GM12878 (cell line): ENCODE results near the gene DEFB131B. TPM values are rescaled to one million over a fixed set of nuclear protein-coding genes. Genes with fewer than 3 reads are reported as not detected.
"Not testable (repeated sequence)": the region's sequence is repeated elsewhere in the genome, so short reads cannot be mapped to it uniquely, and the experiment has no call there.

Experiments
- ATAC-seq: fragments of 200-7000 bp; cut with Tn5 transposase; 3 replicates; pipeline ENCODE4 v1.9.1; 2020; ENCODE audit warnings: mild to moderate bottlenecking, moderate library complexity
- BruUV-seq: library from RNA; stranded (reverse); fragments of 400-500 nt; replicated peaks from 2 replicates; lab custom pipeline; 2021; lab: Mats Ljungman, UMichigan
- CTCF ChIA-PET: fragments of 300-600 bp; sonication (Branson Sonifier 250); formaldehyde crosslinking; extraction: SDS; loops from one replicate; lab custom pipeline; 2021; ENCODE audit warnings: inconsistent platforms; lab: Yijun Ruan, JAX
- POLR2A ChIA-PET: fragments of 350-600 bp; formaldehyde crosslinking; extraction: SDS; loops from one replicate; lab custom pipeline; 2021; ENCODE audit warnings: inconsistent platforms; lab: Charles Lee
- RAD21 ChIA-PET: fragments of 300-600 bp; sonication (Branson Sonifier 250); formaldehyde crosslinking; loops from one replicate; lab custom pipeline; 2023; ENCODE audit warnings: antibody characterized with exemption; ENCODE audit not compliant: unreplicated experiment; lab: Charles Lee
- SMC1A ChIA-PET: fragments of 300-600 bp; sonication (Branson Sonifier 250); formaldehyde crosslinking; loops from one replicate; lab custom pipeline; 2023; ENCODE audit not compliant: unreplicated experiment, uncharacterized antibody; lab: Charles Lee
- DNase-seq: peaks from one replicate; pipeline ENCODE4 v3.0.0-alpha.2; 2011; ENCODE audit warnings: low read depth, low spot score
- FAIRE-seq: peaks from 3 replicates; lab custom pipeline; 2011; peaks lifted over from hg19 to GRCh38; lab: Jason Lieb, UNC
- H2AFZ ChIP-seq: 2 replicates; pipeline ENCODE4 v1.6.0; 2011; ENCODE audit warnings: low read depth, low read length, control low read depth; ENCODE audit not compliant: control insufficient read depth
- H3K27ac ChIP-seq: 2 replicates; pipeline ENCODE4 v1.5.1; 2011; ENCODE audit warnings: control low read depth; ENCODE audit not compliant: control insufficient read depth, insufficient read depth
- H3K27me3 ChIP-seq, 2 experiments: replicated peaks in 1 of 2; 2 replicates each; pipeline versions ENCODE4 v1.6.0 to v1.6.1; 2011; ENCODE audit warnings: low read length in 1 of 2; ENCODE audit not compliant: control insufficient read depth in 2 of 2, insufficient read depth in 2 of 2
- H3K36me3 ChIP-seq, 2 experiments: 2 replicates each; pipeline ENCODE4 v1.5.1; 2011; ENCODE audit warnings: low read length in 1 of 2; ENCODE audit not compliant: control insufficient read depth in 2 of 2, insufficient read depth in 2 of 2
- H3K4me1 ChIP-seq: 2 replicates; pipeline ENCODE4 v1.6.1; 2011; ENCODE audit warnings: mild to moderate bottlenecking, low read length, moderate library complexity, mixed read lengths; ENCODE audit not compliant: control insufficient read depth, insufficient read depth
- H3K4me2 ChIP-seq: 2 replicates; pipeline ENCODE4 v1.6.0; 2011; ENCODE audit warnings: control low read depth; ENCODE audit not compliant: control insufficient read depth, insufficient read depth
- H3K4me3 ChIP-seq: fragments of 200-600 bp; sonication (generic); 2 replicates; pipeline ENCODE4 v1.5.1; 2016
- H3K79me2 ChIP-seq: 2 replicates; pipeline ENCODE4 v1.6.0; 2011; ENCODE audit warnings: low read length; ENCODE audit not compliant: control insufficient read depth, insufficient read depth
- H3K9ac ChIP-seq: 2 replicates; pipeline ENCODE4 v1.8.0; 2011; ENCODE audit warnings: low read length, control low read depth, mixed read lengths; ENCODE audit not compliant: control insufficient read depth, insufficient read depth
- H3K9me3 ChIP-seq: replicated peaks from 3 replicates; pipeline ENCODE4 v1.5.1; 2011; ENCODE audit warnings: mild to moderate bottlenecking, low read length; ENCODE audit not compliant: control insufficient read depth, insufficient read depth
- H4K20me1 ChIP-seq: 2 replicates; pipeline ENCODE4 v1.6.0; 2011; ENCODE audit not compliant: control insufficient read depth, insufficient read depth
- CHD2 ChIP-seq: IDR thresholded peaks from 2 replicates; pipeline ENCODE4 v1.6.1; 2011; ENCODE audit warnings: low read depth, low read length, improper control_type of control experiment, borderline replicate concordance
- HCFC1 ChIP-seq: fragments of 150-350 bp; IDR thresholded peaks from 2 replicates; pipeline ENCODE4 v1.6.1; 2014; ENCODE audit warnings: low read length
- IKZF1 ChIP-seq: fragments of 450-650 bp; conservative IDR thresholded peaks from 2 replicates; pipeline ENCODE4 v1.6.1; 2017; ENCODE audit warnings: antibody characterized with exemption, mild to moderate bottlenecking
- KAT2A ChIP-seq: conservative IDR thresholded peaks from 2 replicates; pipeline ENCODE4 v1.6.1; 2011; ENCODE audit warnings: low read depth, low read length; ENCODE audit not compliant: control insufficient read depth
- NFXL1 ChIP-seq: fragments of 450-650 bp; IDR thresholded peaks from 2 replicates; pipeline ENCODE4 v1.6.1; 2017; ENCODE audit warnings: antibody characterized with exemption, mild to moderate bottlenecking, borderline replicate concordance
- NFYB ChIP-seq: IDR thresholded peaks from 2 replicates; pipeline ENCODE4 v1.6.1; 2011; ENCODE audit warnings: low read depth, mild to moderate bottlenecking, low read length, improper control_type of control experiment, moderate library complexity; ENCODE audit not compliant: insufficient read depth
- RBBP5 ChIP-seq: fragments of 200-600 bp; sonication (generic); conservative IDR thresholded peaks from 2 replicates; pipeline ENCODE4 v1.6.1; 2016
- RELA ChIP-seq: fragments of 450-650 bp; IDR thresholded peaks from 2 replicates; pipeline ENCODE4 v1.8.0; 2014; ENCODE audit warnings: borderline replicate concordance; ENCODE audit not compliant: partially characterized antibody
- RFX5 ChIP-seq: IDR thresholded peaks from 2 replicates; pipeline ENCODE4 v1.6.1; 2011; ENCODE audit warnings: low read depth, low read length, improper control_type of control experiment
- SMAD5 ChIP-seq: IDR thresholded peaks from 2 replicates; pipeline ENCODE4 v1.6.1; 2016; ENCODE audit warnings: antibody characterized with exemption, low read depth
- ZNF384 ChIP-seq: IDR thresholded peaks from 2 replicates; pipeline ENCODE4 v1.6.1; 2012; ENCODE audit warnings: low read depth, mild to moderate bottlenecking, low read length, improper control_type of control experiment, borderline replicate concordance
- WGBS: methylation state at CpG from one replicate; pipeline ENCODE4 v1.1.6; 2016; ENCODE audit warnings: low lambda C conversion rate; ENCODE audit not compliant: insufficient replicate concordance, insufficient coverage; ENCODE audit errors: missing lambda C conversion rate; 5-methylcytosine and 5-hydroxymethylcytosine counted together
- in situ Hi-C: fragments of 300-500 bp; cut with MboI; formaldehyde crosslinking; loops from 9 replicates; pipeline ENCODE4 v1.14.3; 2018; ENCODE audit warnings: mixed read lengths
- intact Hi-C: fragments of 100-400 bp; cut with micrococcal nuclease; formaldehyde crosslinking; loops from one replicate; pipeline ENCODE4 v1.14.2; 2022; ENCODE audit not compliant: unreplicated experiment
- polyA plus RNA-seq, 11 experiments: library from polyadenylated mRNA; depleted of rRNA in 4 of 11; unstranded in 6 of 11; stranded (reverse) in 5 of 11; fragments of >200 nt; fragmentation: Nextera tagmentation in 4 of 11; fragmentation: Illumina TruSeq in 1 of 11; extraction: Ambion mirVana in 4 of 11; extraction: Trizol in 1 of 11; gene quantifications; 1 replicate in 1 of 11; 2 replicates in 10 of 11; pipeline versions ENCODE4 v1.2.1 to v1.2.3, GENCODE V29; 2011 to 2016; ENCODE audit warnings: inconsistent platforms in 2 of 11, missing spikeins in 2 of 11, low read depth in 1 of 11
- total RNA-seq, 4 experiments: library from RNA; depleted of rRNA in 3 of 4; stranded (reverse); fragments of >200 nt in 3 of 4; fragmentation: Illumina TruSeq in 1 of 4; extraction: Trizol in 1 of 4; gene quantifications; 2 replicates each; pipeline versions ENCODE4 v1.2.1 to v1.2.3, GENCODE V29; 2013 to 2021
- TF ChIP-seq, protein P1 (sequence below): IDR thresholded peaks from 2 replicates; pipeline ENCODE4 v1.6.1; 2011; ENCODE audit warnings: low read depth, low read length, improper control_type of control experiment, borderline replicate concordance
- TF ChIP-seq, protein P2 (sequence below): IDR thresholded peaks from 2 replicates; pipeline ENCODE4 v1.6.1; 2012; ENCODE audit warnings: low read depth, low read length, improper control_type of control experiment
- TF ChIP-seq, protein P3 (sequence below): fragments of 450-650 bp; formaldehyde crosslinking; IDR thresholded peaks from 2 replicates; pipeline ENCODE4 v1.5.0; 2022; ENCODE audit warnings: mild to moderate bottlenecking, missing genetic modification characterization

Gene DEFB131B
- total and polyA plus RNA-seq, 10 of the 15 experiments (the other 5 are each of a cell fraction or from before 2014, with no cell fraction given): not detected

DNA sequence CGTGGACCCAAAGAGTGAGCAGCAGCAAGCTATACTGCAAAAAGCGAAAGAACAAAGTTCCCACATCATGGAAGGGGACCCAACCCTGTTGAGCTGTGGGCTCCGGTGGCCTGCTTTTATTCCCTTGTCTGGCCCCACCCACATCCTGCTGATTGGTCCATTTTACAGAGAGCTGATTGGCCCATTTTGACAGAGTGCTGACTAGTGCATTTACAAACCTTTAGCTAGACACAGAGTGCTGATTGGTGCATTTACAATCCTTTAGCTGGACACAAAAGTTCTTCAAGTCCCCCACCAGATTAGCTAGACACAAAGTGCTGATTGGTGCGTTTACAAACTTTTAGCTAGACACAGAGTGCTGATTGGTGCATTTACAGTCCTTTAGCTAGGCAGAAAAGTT, 34.9 kb upstream of the DEFB131B start:
- H3K4me3 ChIP-seq, in situ Hi-C loops, BruUV-seq, intact Hi-C loops, FAIRE-seq, H3K4me1 ChIP-seq, RAD21 ChIA-PET, H2AFZ ChIP-seq, H3K27ac ChIP-seq, DNase-seq, CTCF ChIA-PET, H3K9ac ChIP-seq, H3K27me3 ChIP-seq, H3K4me2 ChIP-seq, ATAC-seq, H3K79me2 ChIP-seq, SMC1A ChIA-PET, POLR2A ChIA-PET, H3K36me3 ChIP-seq, H3K9me3 ChIP-seq, H4K20me1 ChIP-seq: not testable (repeated sequence)
- TF ChIP-seq NFYB: peak; percentile 46; the same call in 1 of the 2 replicates
- WGBS: 81% methylated on average over 4 of the region's 4 CpGs

DNA sequence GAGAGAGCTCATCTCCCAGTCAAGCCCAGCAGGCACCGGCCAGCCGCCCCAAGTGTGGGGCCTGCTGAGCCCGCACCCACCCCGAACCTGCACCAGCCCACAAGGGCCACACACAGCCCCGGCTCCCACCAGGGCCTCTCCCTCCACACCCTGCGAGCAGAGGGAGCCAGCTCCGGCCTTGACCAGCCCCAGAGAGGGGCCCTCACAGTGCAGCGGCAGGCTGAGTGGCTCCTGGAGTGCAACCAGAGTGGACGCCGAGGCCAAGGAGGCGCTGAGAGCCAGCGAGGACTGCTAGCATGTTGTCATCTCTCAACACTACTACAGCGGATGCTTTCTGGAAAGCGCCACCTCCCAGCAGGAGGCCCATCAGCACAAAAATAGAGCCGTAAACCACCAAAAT, 34.4 kb upstream of the DEFB131B start:
- BruUV-seq: no TSS peak
- H4K20me1 ChIP-seq: no peaks in the 10 kb centered on the region
- no peak overlapping the region for H3K27ac ChIP-seq
- POLR2A ChIA-PET: no interaction called here
- SMC1A ChIA-PET: no interaction called here
- no peak for ATAC-seq
- FAIRE-seq: no peak
- TF ChIP-seq, protein P1, sequence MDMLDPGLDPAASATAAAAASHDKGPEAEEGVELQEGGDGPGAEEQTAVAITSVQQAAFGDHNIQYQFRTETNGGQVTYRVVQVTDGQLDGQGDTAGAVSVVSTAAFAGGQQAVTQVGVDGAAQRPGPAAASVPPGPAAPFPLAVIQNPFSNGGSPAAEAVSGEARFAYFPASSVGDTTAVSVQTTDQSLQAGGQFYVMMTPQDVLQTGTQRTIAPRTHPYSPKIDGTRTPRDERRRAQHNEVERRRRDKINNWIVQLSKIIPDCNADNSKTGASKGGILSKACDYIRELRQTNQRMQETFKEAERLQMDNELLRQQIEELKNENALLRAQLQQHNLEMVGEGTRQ: no peak
- TF ChIP-seq RELA (no peak), CHD2 (no peak), SMAD5 (no peak), ZNF384 (no peak), HCFC1 (no peak), IKZF1 (no peak), KAT2A (no peak), NFXL1 (no peak), RBBP5 (no peak), RFX5 (no peak)
- TF ChIP-seq, protein P2, sequence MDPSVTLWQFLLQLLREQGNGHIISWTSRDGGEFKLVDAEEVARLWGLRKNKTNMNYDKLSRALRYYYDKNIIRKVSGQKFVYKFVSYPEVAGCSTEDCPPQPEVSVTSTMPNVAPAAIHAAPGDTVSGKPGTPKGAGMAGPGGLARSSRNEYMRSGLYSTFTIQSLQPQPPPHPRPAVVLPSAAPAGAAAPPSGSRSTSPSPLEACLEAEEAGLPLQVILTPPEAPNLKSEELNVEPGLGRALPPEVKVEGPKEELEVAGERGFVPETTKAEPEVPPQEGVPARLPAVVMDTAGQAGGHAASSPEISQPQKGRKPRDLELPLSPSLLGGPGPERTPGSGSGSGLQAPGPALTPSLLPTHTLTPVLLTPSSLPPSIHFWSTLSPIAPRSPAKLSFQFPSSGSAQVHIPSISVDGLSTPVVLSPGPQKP: no peak
- TF ChIP-seq, protein P3, sequence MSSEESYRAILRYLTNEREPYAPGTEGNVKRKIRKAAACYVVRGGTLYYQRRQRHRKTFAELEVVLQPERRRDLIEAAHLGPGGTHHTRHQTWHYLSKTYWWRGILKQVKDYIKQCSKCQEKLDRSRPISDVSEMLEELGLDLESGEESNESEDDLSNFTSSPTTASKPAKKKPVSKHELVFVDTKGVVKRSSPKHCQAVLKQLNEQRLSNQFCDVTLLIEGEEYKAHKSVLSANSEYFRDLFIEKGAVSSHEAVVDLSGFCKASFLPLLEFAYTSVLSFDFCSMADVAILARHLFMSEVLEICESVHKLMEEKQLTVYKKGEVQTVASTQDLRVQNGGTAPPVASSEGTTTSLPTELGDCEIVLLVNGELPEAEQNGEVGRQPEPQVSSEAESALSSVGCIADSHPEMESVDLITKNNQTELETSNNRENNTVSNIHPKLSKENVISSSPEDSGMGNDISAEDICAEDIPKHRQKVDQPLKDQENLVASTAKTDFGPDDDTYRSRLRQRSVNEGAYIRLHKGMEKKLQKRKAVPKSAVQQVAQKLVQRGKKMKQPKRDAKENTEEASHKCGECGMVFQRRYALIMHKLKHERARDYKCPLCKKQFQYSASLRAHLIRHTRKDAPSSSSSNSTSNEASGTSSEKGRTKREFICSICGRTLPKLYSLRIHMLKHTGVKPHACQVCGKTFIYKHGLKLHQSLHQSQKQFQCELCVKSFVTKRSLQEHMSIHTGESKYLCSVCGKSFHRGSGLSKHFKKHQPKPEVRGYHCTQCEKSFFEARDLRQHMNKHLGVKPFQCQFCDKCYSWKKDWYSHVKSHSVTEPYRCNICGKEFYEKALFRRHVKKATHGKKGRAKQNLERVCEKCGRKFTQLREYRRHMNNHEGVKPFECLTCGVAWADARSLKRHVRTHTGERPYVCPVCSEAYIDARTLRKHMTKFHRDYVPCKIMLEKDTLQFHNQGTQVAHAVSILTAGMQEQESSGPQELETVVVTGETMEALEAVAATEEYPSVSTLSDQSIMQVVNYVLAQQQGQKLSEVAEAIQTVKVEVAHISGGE (CRISPR knock-in tag): no peak
- TF ChIP-seq, all 136 proteins: peak for 0
- Histone ChIP-seq H3K36me3 (no peaks in the 10 kb centered on the region), H2AFZ (no peak overlapping the region), H3K79me2 (no peaks in the 10 kb centered on the region), H3K4me2 (no peak overlapping the region), H3K9ac (no peak overlapping the region), H3K4me1 (no peaks in the 10 kb centered on the region), H3K27me3 (no peaks in the 10 kb centered on the region), H3K9me3 (no peaks in the 10 kb centered on the region), H3K4me3 (no peak overlapping the region)
- intact Hi-C loops (no loop called here), in situ Hi-C loops (no loop called here)
- CTCF ChIA-PET: no interaction called here
- 87% methylated on average over 15 of the region's 15 CpGs for WGBS
- DNase-seq: no peak
- RAD21 ChIA-PET: no interaction called here
